ENCODE data around the gene MYL12B.

Gene MYL12B

DNA sequence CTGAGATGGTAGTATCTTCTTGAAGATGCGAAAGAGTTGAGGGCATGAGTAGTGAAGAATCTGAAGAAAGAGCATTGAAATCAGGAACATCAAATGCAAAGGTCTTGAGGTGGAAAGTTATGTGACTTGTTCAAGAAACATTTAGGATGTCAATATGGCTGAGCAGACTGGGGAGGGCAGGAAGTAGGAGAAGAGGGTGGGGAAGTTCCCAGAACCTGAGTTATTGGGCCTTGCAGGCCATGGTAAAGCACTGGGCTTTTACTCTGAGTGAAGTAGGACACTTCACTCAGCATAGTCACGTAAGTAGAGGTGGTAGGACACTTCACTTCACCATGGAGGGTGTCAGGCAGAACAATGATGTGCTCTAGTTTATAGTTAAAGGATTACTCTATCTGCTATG lies 26.1 kb upstream of the MYL12B start:
- no peak for DNase-seq (ENCODE audit: low spot score)

- DNase-seq (ENCODE audit: low spot score): no peak
Measured at GRCh38 chr18:3236470-3236869, 25.5 kb upstream of the MYL12B start.

GRCh38 chr18:3238742-3239141 lies 23.2 kb upstream of the MYL12B start:
- no peak for DNase-seq (ENCODE audit: low spot score)

DNA sequence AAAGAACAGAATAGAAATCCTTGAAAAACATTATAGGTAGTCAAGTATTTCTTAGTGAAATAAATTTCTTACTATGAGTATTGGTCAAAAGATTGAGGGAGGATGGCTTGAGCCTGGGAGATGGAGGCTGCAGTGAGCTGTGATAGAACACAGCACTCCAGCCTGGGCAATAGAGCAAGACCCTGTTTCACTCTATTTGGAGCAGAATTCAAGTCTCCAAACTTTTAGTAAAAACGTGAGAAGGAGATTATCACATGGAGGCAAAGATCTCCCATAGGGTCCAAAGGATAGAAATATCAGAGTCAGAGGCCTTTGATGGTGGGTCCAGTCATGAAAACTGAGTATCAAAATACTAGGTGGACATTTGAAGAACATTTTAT lies 16.8 kb upstream of the MYL12B start:
- no peak for DNase-seq (ENCODE audit: low spot score)

DNA sequence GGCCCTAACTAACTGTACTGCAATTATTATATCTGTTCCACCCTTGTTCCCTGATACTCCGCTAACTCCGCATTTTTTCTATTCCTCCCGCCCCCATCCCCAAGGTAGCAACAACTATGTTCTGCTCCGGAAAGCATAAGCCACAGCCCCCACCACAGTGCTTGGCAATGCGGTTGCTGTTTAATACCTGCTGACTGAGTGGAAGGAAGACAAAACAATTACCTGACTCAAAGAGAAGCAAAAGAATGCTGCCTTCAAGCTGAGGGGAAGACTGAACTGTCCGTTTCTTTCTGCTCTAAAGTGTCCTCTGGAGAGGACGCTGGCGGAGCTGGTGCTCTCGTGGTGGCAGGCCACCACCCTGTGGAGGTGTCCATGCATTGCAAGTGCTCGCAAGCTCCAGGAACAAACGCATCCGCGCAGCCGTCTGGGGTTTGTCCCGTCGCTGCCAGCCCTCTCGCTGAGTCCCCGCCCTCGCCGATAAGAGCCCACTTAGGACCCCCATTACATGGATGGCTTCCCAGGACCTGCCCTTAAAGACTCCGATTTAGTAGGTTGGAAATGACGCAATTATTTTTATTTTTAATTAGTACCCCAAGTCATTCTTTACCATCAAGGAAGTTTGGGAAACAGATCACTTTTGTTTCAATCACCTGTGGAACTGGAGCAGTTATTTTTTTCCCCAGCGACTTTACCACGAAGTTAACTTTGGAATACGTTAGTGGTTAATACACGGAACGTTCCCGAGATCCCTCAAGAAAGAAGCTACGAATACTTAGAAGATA lies 15.9 kb upstream of the MYL12B start:
- peak; percentile 90 for DNase-seq (ENCODE audit: low spot score)

DNA sequence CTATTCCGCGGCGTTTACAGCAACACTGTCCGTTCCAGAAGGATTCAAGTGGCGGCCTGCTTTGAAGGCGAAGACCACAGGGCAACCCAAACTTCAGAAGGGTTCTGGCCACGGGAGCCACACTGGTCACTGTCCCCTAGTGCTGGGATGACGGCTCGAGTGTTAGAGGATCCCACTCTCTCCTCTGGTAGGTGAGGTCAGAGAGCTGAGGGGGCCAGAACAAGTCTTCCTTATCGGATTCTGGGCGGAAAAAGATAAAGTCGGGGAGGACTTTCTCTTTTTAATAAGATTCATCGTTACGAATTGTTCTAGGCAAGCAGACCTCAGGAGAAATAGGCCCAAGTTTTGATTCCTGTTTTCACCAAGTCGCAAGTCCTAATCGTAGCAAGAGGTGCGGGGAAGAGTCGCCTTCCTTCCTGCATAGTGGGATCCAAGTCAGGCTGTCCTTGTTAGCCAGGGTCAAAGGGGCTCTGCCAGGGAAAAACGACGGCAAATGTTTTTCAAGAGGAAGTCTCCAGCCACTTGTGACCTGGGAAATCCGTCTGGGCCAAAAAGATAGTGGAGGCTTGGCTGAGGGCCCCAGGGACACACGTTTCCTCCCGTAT lies 15.2 kb upstream of the MYL12B start:
- DNase-seq (ENCODE audit: low spot score): no peak

DNA sequence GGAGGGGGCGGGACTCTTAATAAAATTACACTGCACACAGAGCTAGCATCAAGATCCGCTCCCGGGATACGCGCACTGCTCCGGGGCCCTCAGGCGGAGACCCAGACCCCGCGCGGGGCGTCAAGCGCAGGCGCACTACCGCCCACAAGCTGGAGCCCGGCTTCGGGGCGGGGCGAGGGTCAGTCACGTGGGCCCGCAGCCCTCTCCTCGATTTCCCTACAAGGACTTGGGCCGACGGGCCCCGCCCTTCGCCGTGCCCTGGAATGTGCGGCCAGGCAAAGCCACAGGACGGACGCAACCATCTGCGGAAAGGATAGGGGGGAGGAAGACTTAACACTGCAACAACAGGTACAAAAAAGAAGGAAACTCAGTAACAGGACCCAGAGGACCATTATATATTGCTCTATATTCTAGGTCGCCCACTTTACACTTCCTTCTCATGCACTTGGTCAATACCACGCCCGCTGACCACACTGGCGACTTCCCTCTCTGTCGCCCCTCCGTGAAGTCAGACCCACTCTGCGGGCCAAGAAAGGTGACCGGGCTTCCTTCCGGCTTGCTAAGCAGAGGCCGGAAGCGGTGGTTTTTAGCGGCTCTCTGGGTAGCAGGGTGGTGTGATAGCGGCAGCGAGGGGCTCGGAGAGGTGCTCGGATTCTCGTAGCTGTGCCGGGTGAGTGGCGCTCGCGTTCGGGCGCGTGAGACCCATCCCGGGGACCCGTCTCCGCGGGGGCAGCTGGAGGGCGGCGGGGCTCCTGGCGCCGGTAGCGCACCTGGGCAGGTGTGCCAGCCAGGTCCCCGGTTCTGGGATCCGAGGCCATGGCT lies 14.5 kb upstream of the MYL12B start, which contains the start of gene MYL12A:
Gene MYL12A, plus strand, starts transcription at position 562 of the 822 bp plus-strand sequence. CDS start 5,447 bp downstream, outside the sequence.
- peak; percentile 99 for DNase-seq (ENCODE audit: low spot score)

GRCh38 chr18:3248062-3248657 lies 13.8 kb upstream of the MYL12B start:
- DNase-seq (ENCODE audit: low spot score): no peak

- peak; percentile 57 for DNase-seq (ENCODE audit: low spot score)
Measured at GRCh38 chr18:3248658-3249359, 13.1 kb upstream of the MYL12B start.

DNA sequence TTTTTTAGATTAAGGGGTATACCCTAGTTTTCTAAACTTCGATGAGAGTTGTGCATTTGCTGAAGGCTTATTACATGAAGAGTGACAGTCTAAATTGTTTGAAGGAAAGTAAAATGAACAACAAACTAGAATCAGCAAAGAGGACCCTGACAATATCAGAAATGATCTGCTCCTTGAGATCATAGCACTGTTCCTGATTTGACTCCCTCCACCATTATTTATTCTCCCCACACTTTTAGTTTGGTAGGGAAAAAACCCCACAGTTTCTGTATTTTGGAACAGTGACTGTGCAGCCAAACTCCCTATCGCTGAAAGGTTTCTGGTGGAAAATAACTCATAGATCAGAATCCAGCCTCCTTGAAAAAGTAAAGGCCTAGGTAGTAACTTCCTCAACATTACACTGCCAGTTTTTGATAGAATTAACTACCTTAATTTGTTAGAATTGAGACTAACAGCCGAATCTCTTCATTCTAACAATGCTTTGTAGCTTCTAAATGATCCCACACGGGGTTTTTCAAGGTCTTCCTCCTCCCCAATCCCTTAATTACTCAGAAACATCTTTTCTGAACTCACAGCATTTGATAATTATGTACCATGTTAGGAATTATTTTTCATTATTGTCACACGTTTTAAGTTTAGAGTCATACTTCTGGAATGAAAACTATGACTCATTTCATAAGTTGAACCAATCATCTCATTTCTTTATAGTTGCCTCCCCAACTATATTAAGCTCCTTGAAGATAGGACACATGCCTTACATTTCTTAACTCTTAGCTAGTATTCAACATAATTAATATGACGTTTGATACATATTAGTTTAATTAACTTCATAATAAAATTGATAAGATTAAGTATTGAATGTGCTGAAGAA lies 11.5 kb upstream of the MYL12B start:
- DNase-seq (ENCODE audit: low spot score): peak; percentile 85

DNA sequence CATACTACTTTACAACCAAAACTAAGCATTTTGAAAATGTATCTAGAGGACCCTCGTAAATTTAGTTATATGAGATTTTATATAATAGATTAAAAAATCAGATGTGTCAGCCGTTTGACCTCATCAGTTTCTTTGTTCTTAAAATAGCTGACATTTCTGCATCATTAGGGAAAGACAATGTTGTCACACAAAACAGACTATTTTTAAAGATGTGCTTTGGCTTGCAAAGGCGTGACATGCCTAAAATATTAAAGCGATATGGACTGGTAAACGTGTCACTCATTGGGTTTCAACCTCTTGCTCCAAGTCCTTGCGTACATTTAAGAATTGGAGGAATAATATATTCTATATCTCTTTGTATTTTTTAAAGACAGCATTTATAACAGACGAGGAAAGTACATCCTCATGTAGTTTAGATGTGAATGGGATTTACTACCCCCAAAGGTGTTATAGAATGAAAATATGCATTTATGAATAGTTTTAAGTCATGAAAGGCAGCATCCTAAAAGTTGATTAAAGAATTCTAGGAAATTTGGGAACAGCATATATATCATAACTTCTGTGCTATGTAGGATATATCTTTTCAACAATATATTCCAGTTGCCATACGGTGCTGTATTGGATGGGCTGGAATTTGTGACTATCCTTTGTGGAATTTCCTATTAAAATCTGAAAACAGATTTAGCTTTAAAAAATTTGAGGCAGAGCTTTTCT lies 10.5 kb upstream of the MYL12B start:
- DNase-seq (ENCODE audit: low spot score): no peak

DNA sequence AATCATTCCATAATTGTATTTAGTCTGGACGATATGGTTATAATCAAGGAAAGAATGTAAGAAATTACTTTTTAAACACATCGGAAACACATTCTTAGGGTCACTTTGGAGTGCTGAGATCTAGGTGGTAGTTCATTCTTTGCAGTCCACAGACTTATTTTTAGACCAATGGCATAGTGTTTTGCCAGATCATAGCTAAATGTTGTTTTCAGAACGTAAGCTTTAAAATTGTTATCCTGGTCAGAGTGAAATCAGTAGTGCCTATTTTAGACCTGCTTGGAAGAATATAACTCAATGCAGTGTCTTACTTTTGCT lies 10.0 kb upstream of the MYL12B start:
- no peak for DNase-seq (ENCODE audit: low spot score)

GRCh38 chr18:3252843-3253242 lies 9.1 kb upstream of the MYL12B start:
- DNase-seq (ENCODE audit: low spot score): no peak

DNA sequence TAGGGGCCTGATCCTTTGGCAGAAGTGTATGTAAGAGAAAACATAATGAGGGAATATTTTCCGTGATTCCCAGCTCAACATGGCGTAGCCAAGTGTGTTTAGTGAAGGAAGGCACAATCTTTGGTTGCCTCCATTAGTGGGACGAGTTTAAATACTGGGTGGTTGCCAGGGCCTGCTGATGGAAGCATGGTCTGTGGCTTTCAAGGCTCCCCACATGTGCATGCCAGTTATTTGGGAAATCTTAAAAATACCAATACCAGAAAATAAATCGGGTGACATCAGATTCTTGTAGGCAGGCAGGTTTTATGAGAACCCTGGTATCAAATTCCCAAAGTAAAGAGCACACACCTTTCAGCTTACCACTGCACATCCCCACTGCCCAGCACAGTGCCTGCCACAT lies 7.2 kb upstream of the MYL12B start:
- DNase-seq (ENCODE audit: low spot score): no peak

GRCh38 chr18:3255611-3256165 lies 6.2 kb upstream of the MYL12B start:
- no peak for DNase-seq (ENCODE audit: low spot score)

- no peak for DNase-seq (ENCODE audit: low spot score)
Measured at GRCh38 chr18:3256693-3257626, 5.0 kb upstream of the MYL12B start.

DNA sequence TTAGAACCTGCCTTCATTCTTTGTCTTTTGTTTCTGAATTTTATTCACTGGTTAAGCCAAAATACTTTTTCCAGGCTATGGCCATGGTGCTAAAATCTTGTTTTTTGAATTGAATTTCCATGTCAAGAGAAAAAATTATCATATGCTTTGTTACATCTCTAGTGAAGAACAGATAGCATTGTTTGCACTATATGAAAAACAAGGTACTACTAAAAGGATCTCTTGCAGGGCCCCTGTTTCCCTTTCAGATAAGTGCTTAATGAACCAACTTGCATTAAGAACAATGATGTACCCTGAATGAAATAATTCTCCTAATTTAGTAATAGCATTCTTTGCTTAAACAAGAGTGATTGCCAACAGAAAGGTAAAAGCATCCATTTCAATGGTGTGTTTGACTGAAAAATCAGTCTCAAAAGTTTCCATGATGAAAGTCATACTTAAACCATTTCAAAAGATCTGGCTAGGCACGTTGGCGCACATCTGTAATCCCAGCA lies 4.3 kb upstream of the MYL12B start:
- DNase-seq (ENCODE audit: low spot score): no peak

GRCh38 chr18:3260995-3261372 lies 949 bp upstream of the MYL12B start:
- no peak for DNase-seq (ENCODE audit: low spot score)

Measured in kidney capillary endothelial cell (primary cell).